Upper lobe of left lung (tissue), 4 donors: ENCODE results near the gene CDH8.

Source experiments
- CTCF ChIP-seq, 6 experiments: fragments of 450-650 bp in 4 of 6; fragments of 200-600 bp in 2 of 6; sonication (generic) in 2 of 6; IDR thresholded peaks; one replicate each; pipeline ENCODE4 v1.5.1; 2016 to 2019; ENCODE audit warnings: antibody characterized with exemption in 6 of 6
- EP300 ChIP-seq, 4 donors: sonication (generic); formaldehyde crosslinking; IDR thresholded peaks; one replicate each; pipeline ENCODE4 v1.5.1; 2017; ENCODE audit warnings: antibody characterized with exemption in 4 of 4, control low read depth in 2 of 4
- POLR2A ChIP-seq, 4 donors: fragments of 450-650 bp; IDR thresholded peaks; one replicate each; pipeline ENCODE4 v1.5.1; 2016 to 2017; ENCODE audit warnings: antibody characterized with exemption in 4 of 4, mild to moderate bottlenecking in 2 of 4
- POLR2AphosphoS5 ChIP-seq, 2 donors: sonication (generic); formaldehyde crosslinking; IDR thresholded peaks; one replicate each; pipeline ENCODE4 v1.5.1; 2017; ENCODE audit warnings: antibody characterized with exemption in 2 of 2

- TF ChIP-seq POLR2A (IDR thresholded peaks at IDR 0.05) (no peak), CTCF (IDR thresholded peaks at IDR 0.05) (no peak), EP300 (IDR thresholded peaks at IDR 0.05) (no peak), POLR2AphosphoS5 (IDR thresholded peaks at IDR 0.05) (no peak)
These were observed 351.7 kb downstream of the CDH8 start for GRCh38 chr16:61684541-61684940.
